Ascending aorta (tissue), 2 donors: ENCODE results near the gene CMTR1. TPM values are rescaled to one million over a fixed set of nuclear protein-coding genes. Genes with fewer than 3 reads are reported as not detected.
"Not testable (repeated sequence)": the region's sequence is repeated elsewhere in the genome, so short reads cannot be mapped to it uniquely, and the experiment has no call there.

Experiments
- DNase-seq, 2 donors: peaks; one replicate each; pipeline ENCODE4 v3.0.0-alpha.2; 2019; ENCODE audit warnings: low spot score in 2 of 2
- H3K27ac ChIP-seq, 2 donors: fragments of 200-600 bp; sonication (generic); one replicate each; pipeline ENCODE4 v1.5.1; 2016 to 2017; ENCODE audit warnings: mild to moderate bottlenecking in 1 of 2
- H3K27me3 ChIP-seq: fragments of 200-600 bp; sonication (generic); one replicate; pipeline ENCODE4 v1.5.1; 2017
- H3K36me3 ChIP-seq, 2 donors: fragments of 200-600 bp; sonication (generic); one replicate each; pipeline ENCODE4 v1.5.1; 2016
- H3K4me1 ChIP-seq, 2 donors: fragments of 200-600 bp; sonication (generic); one replicate each; pipeline ENCODE4 v1.5.1; 2016 to 2017; ENCODE audit warnings: mild to moderate bottlenecking in 1 of 2
- H3K4me3 ChIP-seq, 2 donors: fragments of 200-600 bp; sonication (generic); one replicate each; pipeline ENCODE4 v1.5.1; 2016 to 2017; ENCODE audit warnings: mild to moderate bottlenecking in 1 of 2
- H3K9me3 ChIP-seq, 2 donors: fragments of 200-600 bp; sonication (generic); one replicate each; pipeline ENCODE4 v1.5.1; 2016
- CTCF ChIP-seq, 3 experiments: fragments of 200-600 bp in 2 of 3; fragments of 450-650 bp in 1 of 3; sonication (generic) in 2 of 3; IDR thresholded peaks; one replicate each; pipeline ENCODE4 v1.5.1; 2016 to 2019; ENCODE audit warnings: antibody characterized with exemption in 3 of 3, mild to moderate bottlenecking in 1 of 3, moderate library complexity in 1 of 3
- intact Hi-C: fragments of 100-400 bp; cut with DNase I; formaldehyde crosslinking; loops from one replicate; pipeline ENCODE4 v1.15.1; 2023
- total RNA-seq: library from RNA; depleted of rRNA; stranded (reverse); fragments of >200 nt; gene quantifications from one replicate; pipeline ENCODE4 v1.1.0, GENCODE V29; 2016

CMTR1 gene
- total RNA-seq, 1 donor from 2014 or later, result 24.5 TPM

- no peak for TF ChIP-seq CTCF (IDR thresholded peaks at IDR 0.05)
- H3K27me3 ChIP-seq, result no peaks in the 10 kb centered on the region
- no peak overlapping the region for H3K4me3 ChIP-seq
- intact Hi-C loops, result no loop called here
- H3K4me1 ChIP-seq, result no peaks in the 10 kb centered on the region
- no peak for DNase-seq
- H3K9me3 ChIP-seq, result no peaks in the 10 kb centered on the region
- peaks cover 21 to 31% of the 10 kb centered on the region in 2 donors for H3K36me3 ChIP-seq
- H3K27ac ChIP-seq, result no peak overlapping the region
Measured at GRCh38 chr6:37393381-37393929, 39.6 kb upstream of the CMTR1 start.

GRCh38 chr6:37396571-37397180 lies 36.3 kb upstream of the CMTR1 start:
- Histone ChIP-seq H3K36me3 (peaks cover 3 to 9% of the 10 kb centered on the region in 2 donors), H3K27ac (no peak overlapping the region), H3K9me3 (no peaks in the 10 kb centered on the region), H3K27me3 (no peaks in the 10 kb centered on the region), H3K4me3 (no peak overlapping the region), H3K4me1 (no peaks in the 10 kb centered on the region)
- intact Hi-C loops, result no loop called here
- DNase-seq, result no peak
- no peak for TF ChIP-seq CTCF (IDR thresholded peaks at IDR 0.05)

GRCh38 chr6:37399131-37399530 lies 33.9 kb upstream of the CMTR1 start:
- intact Hi-C loops, result no loop called here
- H3K27me3 ChIP-seq, result no peaks in the 10 kb centered on the region
- H3K4me3 ChIP-seq, result no peak overlapping the region
- no peaks in the 10 kb centered on the region for H3K9me3 ChIP-seq
- no peaks in the 10 kb centered on the region for H3K4me1 ChIP-seq
- no peak for TF ChIP-seq CTCF (IDR thresholded peaks at IDR 0.05)
- no peak for DNase-seq
- H3K27ac ChIP-seq, result no peak overlapping the region
- peaks cover 0 to 3% of the 10 kb centered on the region in 2 donors for H3K36me3 ChIP-seq

GRCh38 chr6:37399795-37400490 lies 33.1 kb upstream of the CMTR1 start:
- Histone ChIP-seq H3K36me3 (no peaks in the 10 kb centered on the region), H3K27ac (no peak overlapping the region), H3K4me1 (no peaks in the 10 kb centered on the region), H3K27me3 (no peaks in the 10 kb centered on the region), H3K9me3 (no peaks in the 10 kb centered on the region), H3K4me3 (no peak overlapping the region)
- DNase-seq, result no peak
- TF ChIP-seq CTCF (IDR thresholded peaks at IDR 0.05), result no peak
- intact Hi-C loops, result no loop called here

- not testable (repeated sequence) for DNase-seq
Measured at GRCh38 chr6:37401658-37402057, 31.4 kb upstream of the CMTR1 start.

GRCh38 chr6:37406726-37407341 lies 26.2 kb upstream of the CMTR1 start:
- Histone ChIP-seq H3K9me3 (no peaks in the 10 kb centered on the region), H3K4me3 (no peak overlapping the region), H3K36me3 (no peaks in the 10 kb centered on the region), H3K27me3 (no peaks in the 10 kb centered on the region), H3K27ac (no peak overlapping the region), H3K4me1 (peaks cover 0 to 3% of the 10 kb centered on the region in 2 donors)
- DNase-seq, result no peak
- intact Hi-C loops, result no loop called here
- TF ChIP-seq CTCF (IDR thresholded peaks at IDR 0.05), result no peak

More at GRCh38 chr6:37401658-37402057, 31.4 kb upstream of the CMTR1 start:
- H3K9me3 ChIP-seq, H3K27ac ChIP-seq, H3K4me3 ChIP-seq, H3K4me1 ChIP-seq, intact Hi-C loops, H3K27me3 ChIP-seq, H3K36me3 ChIP-seq: not testable (repeated sequence)
